GM18909 (cell line): Measurements from ENCODE around the gene DDRGK1.

Source experiments
- ATAC-seq: cut with Tn5 transposase; IDR thresholded peaks from one replicate; pipeline ENCODE4 v1.9.1; 2021; ENCODE audit warnings: mild to moderate bottlenecking; ENCODE audit not compliant: unreplicated experiment, poor library complexity

Gene DDRGK1

GRCh38 chr20:3204124-3204794, at the start of gene DDRGK1:
Gene DDRGK1 (minus strand): TSS chr20:3204682. CDS start chr20:3204627, 55 bp downstream.
- peak; percentile 74 for ATAC-seq

GRCh38 chr20:3251806-3252205, 47.3 kb upstream of the DDRGK1 start:
- no peak for ATAC-seq

- no peak for ATAC-seq
These were observed 45.6 kb upstream of the DDRGK1 start for GRCh38 chr20:3250091-3250504.

GRCh38 chr20:3248993-3249347, 44.5 kb upstream of the DDRGK1 start:
- no peak for ATAC-seq

- ATAC-seq, result no peak
These were observed 43.9 kb upstream of the DDRGK1 start for GRCh38 chr20:3248167-3248992.

GRCh38 chr20:3247638-3248037, 43.2 kb upstream of the DDRGK1 start:
- no peak for ATAC-seq

GRCh38 chr20:3246682-3247081, 42.2 kb upstream of the DDRGK1 start:
- no peak for ATAC-seq

- no peak for ATAC-seq
These were observed 41.2 kb upstream of the DDRGK1 start for GRCh38 chr20:3245711-3246110.

- no peak for ATAC-seq
These were observed 40.7 kb upstream of the DDRGK1 start for GRCh38 chr20:3245156-3245555.

GRCh38 chr20:3244613-3245012, 40.1 kb upstream of the DDRGK1 start:
- ATAC-seq, result no peak

GRCh38 chr20:3243718-3244358, 39.4 kb upstream of the DDRGK1 start:
- ATAC-seq, result no peak

- ATAC-seq, result no peak
These were observed 37.8 kb upstream of the DDRGK1 start for GRCh38 chr20:3242172-3242692.

GRCh38 chr20:3240776-3241363, 36.4 kb upstream of the DDRGK1 start:
- ATAC-seq, result no peak

- no peak for ATAC-seq
These were observed 35.6 kb upstream of the DDRGK1 start for GRCh38 chr20:3239867-3240775.

- peak; percentile 53 for ATAC-seq
These were observed 34.8 kb upstream of the DDRGK1 start, which contains the start of gene SLC4A11 for GRCh38 chr20:3239026-3239866. Gene SLC4A11 (minus strand): TSS chr20:3239190. CDS start chr20:3239137, 53 bp downstream.

GRCh38 chr20:3238616-3239025, 34.1 kb upstream of the DDRGK1 start:
- peak; percentile 35 for ATAC-seq

- ATAC-seq, result no peak
These were observed 33.6 kb upstream of the DDRGK1 start for GRCh38 chr20:3237958-3238615.
